ENCODE data around the gene CACNA2D2.
"Not testable (repeated sequence)": the region's sequence is repeated elsewhere in the genome, so short reads cannot be mapped to it uniquely, and the experiment has no call there.

CACNA2D2 gene

DNA sequence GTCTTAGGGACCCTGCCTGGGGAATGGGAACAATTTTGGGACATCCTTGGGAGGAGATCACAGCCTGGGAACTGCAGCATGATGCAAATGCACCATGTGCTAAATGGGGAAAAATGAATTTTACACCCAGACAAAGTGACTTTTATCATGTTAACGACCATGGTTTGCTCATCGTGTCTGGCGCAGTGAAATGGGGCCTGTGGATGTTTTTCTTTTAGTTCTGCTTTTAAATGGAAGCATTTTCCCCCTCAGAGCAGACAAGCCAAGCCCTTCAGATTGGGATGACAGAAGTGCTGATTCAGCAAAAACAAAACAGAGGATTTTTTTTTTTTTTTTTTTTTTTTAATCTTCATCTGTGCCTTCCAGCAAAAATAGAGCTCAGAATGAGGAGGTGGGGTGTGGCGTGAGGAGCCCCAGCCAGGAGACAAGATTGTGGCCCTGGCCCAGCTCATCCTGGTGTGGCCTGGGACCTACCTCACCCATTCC is 14.3 kb upstream of the CACNA2D2 start:
- no peak overlapping the region for H3K27ac ChIP-seq (replicated peaks)
- no peak for DNase-seq (ENCODE audit: low read depth in 1 of 2, low spot score in 1 of 2)
- H3K27me3 ChIP-seq (ENCODE audit: insufficient read depth, poor library complexity, severe bottlenecking), result peaks cover 19% of the 10 kb centered on the region
- no peak for TF ChIP-seq GABPA (IDR thresholded peaks at IDR 0.05; ENCODE audit: low read depth)
- TF ChIP-seq, protein P1, sequence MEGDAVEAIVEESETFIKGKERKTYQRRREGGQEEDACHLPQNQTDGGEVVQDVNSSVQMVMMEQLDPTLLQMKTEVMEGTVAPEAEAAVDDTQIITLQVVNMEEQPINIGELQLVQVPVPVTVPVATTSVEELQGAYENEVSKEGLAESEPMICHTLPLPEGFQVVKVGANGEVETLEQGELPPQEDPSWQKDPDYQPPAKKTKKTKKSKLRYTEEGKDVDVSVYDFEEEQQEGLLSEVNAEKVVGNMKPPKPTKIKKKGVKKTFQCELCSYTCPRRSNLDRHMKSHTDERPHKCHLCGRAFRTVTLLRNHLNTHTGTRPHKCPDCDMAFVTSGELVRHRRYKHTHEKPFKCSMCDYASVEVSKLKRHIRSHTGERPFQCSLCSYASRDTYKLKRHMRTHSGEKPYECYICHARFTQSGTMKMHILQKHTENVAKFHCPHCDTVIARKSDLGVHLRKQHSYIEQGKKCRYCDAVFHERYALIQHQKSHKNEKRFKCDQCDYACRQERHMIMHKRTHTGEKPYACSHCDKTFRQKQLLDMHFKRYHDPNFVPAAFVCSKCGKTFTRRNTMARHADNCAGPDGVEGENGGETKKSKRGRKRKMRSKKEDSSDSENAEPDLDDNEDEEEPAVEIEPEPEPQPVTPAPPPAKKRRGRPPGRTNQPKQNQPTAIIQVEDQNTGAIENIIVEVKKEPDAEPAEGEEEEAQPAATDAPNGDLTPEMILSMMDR (IDR thresholded peaks at IDR 0.05; ENCODE audit: insufficient read depth, low read length), result no peak
- no peak for TF ChIP-seq POLR2AphosphoS5 (IDR thresholded peaks at IDR 0.05; ENCODE audit: low read depth)
- no peak for TF ChIP-seq SPI1 (IDR thresholded peaks at IDR 0.05; ENCODE audit: borderline replicate concordance, low read depth)
- TF ChIP-seq, protein P2, sequence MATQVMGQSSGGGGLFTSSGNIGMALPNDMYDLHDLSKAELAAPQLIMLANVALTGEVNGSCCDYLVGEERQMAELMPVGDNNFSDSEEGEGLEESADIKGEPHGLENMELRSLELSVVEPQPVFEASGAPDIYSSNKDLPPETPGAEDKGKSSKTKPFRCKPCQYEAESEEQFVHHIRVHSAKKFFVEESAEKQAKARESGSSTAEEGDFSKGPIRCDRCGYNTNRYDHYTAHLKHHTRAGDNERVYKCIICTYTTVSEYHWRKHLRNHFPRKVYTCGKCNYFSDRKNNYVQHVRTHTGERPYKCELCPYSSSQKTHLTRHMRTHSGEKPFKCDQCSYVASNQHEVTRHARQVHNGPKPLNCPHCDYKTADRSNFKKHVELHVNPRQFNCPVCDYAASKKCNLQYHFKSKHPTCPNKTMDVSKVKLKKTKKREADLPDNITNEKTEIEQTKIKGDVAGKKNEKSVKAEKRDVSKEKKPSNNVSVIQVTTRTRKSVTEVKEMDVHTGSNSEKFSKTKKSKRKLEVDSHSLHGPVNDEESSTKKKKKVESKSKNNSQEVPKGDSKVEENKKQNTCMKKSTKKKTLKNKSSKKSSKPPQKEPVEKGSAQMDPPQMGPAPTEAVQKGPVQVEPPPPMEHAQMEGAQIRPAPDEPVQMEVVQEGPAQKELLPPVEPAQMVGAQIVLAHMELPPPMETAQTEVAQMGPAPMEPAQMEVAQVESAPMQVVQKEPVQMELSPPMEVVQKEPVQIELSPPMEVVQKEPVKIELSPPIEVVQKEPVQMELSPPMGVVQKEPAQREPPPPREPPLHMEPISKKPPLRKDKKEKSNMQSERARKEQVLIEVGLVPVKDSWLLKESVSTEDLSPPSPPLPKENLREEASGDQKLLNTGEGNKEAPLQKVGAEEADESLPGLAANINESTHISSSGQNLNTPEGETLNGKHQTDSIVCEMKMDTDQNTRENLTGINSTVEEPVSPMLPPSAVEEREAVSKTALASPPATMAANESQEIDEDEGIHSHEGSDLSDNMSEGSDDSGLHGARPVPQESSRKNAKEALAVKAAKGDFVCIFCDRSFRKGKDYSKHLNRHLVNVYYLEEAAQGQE (IDR thresholded peaks at IDR 0.05; ENCODE audit: insufficient replicate concordance, low read depth), result no peak
- H3K4me3 ChIP-seq (replicated peaks; ENCODE audit: insufficient read depth, low read length), result no peak overlapping the region

DNA sequence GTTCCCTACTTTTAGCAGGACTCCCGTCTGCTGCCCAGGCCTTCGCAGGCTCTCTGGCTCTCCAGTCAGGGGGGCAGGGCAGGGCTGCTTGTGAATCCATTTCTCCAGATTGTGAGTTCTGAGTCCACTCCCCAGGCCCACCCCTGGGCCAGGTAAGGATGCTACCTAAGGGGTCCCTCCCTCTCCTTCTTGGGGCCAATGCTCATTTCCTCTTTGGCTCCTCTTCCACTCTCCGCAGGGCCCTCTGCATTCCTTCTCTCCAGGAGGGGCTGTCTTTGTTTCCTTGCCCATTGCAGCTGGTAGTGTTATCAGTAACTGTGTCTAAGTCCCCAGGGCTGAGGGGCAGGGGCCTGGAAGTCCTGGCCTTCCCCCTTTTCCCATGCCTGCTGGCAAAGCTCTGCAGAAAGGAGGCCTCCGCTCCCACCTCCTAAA is 13.0 kb upstream of the CACNA2D2 start:
- DNase-seq (ENCODE audit: low read depth in 1 of 2, low spot score in 1 of 2), result no peak
- H3K27me3 ChIP-seq (ENCODE audit: insufficient read depth, poor library complexity, severe bottlenecking), result peaks cover 19% of the 10 kb centered on the region
- H3K27ac ChIP-seq (replicated peaks), result no peak overlapping the region

DNA sequence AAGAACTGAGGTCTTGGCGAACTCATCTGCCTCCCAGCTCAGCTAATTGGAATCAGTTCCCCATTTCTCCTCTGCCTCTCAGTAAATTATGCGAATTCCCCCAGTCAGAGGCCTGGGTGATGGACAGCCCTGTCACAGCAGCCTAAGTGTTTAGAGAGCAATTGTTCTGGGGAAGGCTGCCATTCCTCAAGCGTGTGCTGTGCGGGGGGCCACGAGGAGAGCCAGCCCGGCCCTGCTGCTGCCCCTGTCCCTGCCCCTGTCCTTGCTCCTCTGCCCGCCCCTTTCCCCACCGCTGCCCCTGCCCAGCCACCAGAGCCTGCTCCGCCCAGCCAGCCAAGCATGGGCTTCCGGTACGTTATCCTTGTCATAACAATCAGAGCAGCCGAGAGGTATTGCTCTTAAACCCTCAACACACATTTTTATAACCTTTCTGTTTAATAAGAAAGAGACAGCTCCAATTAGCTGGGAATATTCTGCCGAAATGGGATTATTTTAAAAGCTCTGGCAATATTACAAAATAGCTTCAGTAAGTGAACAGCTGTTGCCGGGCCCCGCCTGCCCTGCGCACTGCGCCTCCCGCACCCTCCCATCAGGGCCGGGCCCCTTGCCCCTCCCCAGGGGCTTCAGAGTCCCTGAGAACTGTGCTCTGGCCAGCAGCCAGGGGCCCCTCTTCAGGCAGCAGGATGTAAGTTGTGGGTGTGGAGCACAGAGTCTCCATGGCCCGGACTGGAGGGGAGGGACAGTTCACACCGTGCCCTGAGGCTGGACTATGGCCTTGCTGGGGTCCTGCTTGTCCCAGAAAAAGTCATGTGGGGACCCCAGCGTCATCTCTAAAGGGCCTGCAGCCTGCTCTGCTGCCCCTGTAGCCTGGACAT is 12.4 kb upstream of the CACNA2D2 start:
- Histone ChIP-seq H3K27me3 (ENCODE audit: insufficient read depth, poor library complexity, severe bottlenecking) (peaks cover 19% of the 10 kb centered on the region), H3K4me3 (replicated peaks; ENCODE audit: insufficient read depth, low read length) (no peak overlapping the region), H3K27ac (replicated peaks) (no peak overlapping the region)
- TF ChIP-seq, protein P2 (IDR thresholded peaks at IDR 0.05; ENCODE audit: insufficient replicate concordance, low read depth), result no peak
- TF ChIP-seq GABPA (IDR thresholded peaks at IDR 0.05; ENCODE audit: low read depth) (no peak), POLR2AphosphoS5 (IDR thresholded peaks at IDR 0.05; ENCODE audit: low read depth) (no peak), SPI1 (IDR thresholded peaks at IDR 0.05; ENCODE audit: borderline replicate concordance, low read depth) (peak; percentile 48; the same call in 1 of the 2 replicates)
- TF ChIP-seq, protein P1 (IDR thresholded peaks at IDR 0.05; ENCODE audit: insufficient read depth, low read length), result no peak
- DNase-seq (ENCODE audit: low read depth in 1 of 2, low spot score in 1 of 2), result no peak

More for the DNA sequence above, 13.0 kb upstream of the CACNA2D2 start:
- no peak for TF ChIP-seq SPI1 (IDR thresholded peaks at IDR 0.05; ENCODE audit: borderline replicate concordance, low read depth)
- TF ChIP-seq GABPA (IDR thresholded peaks at IDR 0.05; ENCODE audit: low read depth), result no peak
- TF ChIP-seq, protein P2 (IDR thresholded peaks at IDR 0.05; ENCODE audit: insufficient replicate concordance, low read depth), result no peak
- TF ChIP-seq, protein P1 (IDR thresholded peaks at IDR 0.05; ENCODE audit: insufficient read depth, low read length), result no peak
- H3K4me3 ChIP-seq (replicated peaks; ENCODE audit: insufficient read depth, low read length), result no peak overlapping the region

DNA sequence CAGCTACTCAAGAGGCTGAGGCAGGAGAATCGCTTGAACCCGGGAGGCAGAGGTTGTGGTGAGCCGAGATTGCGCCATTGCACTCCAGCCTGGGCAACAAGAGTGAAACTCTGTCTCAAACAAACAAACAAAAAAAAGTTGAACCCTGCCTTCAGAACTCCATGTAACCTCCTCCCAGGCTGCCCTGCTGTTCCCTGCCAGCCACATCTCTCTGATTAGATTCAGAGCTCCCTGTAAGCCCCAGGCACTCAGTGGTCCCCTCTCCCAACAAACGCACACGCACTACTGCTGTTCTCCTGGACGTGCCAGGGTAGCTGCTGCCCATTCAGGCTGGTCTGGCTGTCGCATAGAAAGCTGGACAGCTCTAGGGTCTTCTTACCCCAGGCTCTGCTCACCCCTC is 9.5 kb upstream of the CACNA2D2 start:
- H3K27me3 ChIP-seq (ENCODE audit: insufficient read depth, poor library complexity, severe bottlenecking), result peaks cover 19% of the 10 kb centered on the region
- DNase-seq (ENCODE audit: low read depth in 1 of 2, low spot score in 1 of 2); H3K27ac ChIP-seq (replicated peaks); H3K4me3 ChIP-seq (replicated peaks; ENCODE audit: insufficient read depth, low read length): not testable (repeated sequence)
